IPS-18c (cell line): Measurements from ENCODE around the gene NRN1L.
"Not testable (repeated sequence)": the region's sequence is repeated elsewhere in the genome, so short reads cannot be mapped to it uniquely, and the experiment has no call there.

Experiments
- H3K4me3 ChIP-seq: 2 replicates; pipeline ENCODE4 v1.7.0; 2013; ENCODE audit warnings: low read depth, mild to moderate bottlenecking, low read length, moderate library complexity; ENCODE audit not compliant: insufficient read depth
- H3K9me3 ChIP-seq: one replicate; pipeline ENCODE4 v1.6.1; 2013; ENCODE audit warnings: mild to moderate bottlenecking, low read length, moderate library complexity; ENCODE audit not compliant: control insufficient read depth, insufficient read depth

Gene NRN1L

DNA sequence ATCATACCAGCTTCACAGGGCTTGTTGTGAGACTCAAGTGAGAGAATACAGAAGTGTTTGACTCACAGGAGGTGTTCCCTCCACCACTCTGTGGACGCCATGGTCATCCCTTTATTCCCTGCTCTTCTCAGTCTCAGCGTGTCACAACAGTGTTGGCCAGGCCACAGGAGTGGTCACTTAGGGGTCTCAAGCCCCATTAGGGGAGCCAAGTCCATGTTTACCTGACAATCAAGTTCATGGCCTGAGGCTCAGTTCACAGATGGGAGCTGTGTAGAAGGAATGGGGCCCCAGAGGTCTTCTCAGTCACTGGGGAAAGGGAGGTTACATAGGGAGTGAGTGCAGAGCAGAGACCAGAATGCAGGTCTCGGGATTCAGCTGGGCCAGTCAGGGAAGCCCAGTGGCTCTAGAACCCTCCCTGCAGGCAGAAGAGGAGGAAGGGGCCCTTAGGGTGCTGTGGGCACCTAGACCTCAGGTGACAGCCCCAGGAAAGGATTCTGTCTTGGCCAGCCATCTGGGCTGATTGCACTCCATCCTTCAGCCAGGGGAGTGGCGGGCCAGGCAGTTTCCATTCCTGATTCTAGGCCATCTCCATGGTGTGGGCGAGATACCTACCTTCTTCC, 27.6 kb upstream of the NRN1L start:
- no peaks in the 10 kb centered on the region for H3K9me3 ChIP-seq
- no peak overlapping the region; the same call in 1 of the 2 replicates for H3K4me3 ChIP-seq

DNA sequence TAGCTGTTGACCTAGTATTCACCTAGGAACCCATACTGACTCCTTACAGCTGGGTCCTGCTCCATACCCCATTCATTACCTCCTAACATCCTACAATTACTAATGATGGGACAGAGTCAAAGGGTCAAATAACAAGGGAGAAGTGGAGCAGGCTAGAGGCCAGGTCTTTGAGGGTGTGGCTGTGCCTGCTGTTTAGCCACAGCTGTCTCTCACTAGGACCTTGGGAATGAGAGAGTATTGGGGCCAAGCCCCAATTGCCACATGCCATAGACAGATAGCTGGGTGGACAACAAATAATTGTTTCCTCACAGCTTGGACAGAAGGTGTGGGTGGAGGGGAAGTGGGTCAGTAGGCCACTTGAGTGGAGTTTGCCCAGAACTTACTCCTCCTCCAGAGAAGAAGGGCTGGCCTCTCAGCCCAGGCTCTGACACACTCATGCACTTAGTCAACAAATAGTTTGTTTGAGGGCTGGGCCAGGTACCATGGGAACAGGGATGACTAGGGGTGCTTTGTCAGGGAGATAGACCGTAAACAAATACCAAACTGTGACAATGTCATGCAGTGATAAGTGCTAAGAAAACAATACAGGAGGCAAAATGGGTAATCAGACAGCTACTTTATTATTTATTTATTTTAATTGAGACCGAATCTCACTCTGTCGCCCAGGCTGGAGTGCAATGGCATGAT, 27.0 kb upstream of the NRN1L start:
- Histone ChIP-seq H3K4me3 (no peak overlapping the region; the same call in 1 of the 2 replicates), H3K9me3 (no peaks in the 10 kb centered on the region)

- no peaks in the 10 kb centered on the region for H3K9me3 ChIP-seq
- H3K4me3 ChIP-seq, result no peak overlapping the region
These were observed 26.2 kb upstream of the NRN1L start for GRCh38 chr16:67858500-67858899.

- H3K9me3 ChIP-seq, result no peaks in the 10 kb centered on the region
- no peak overlapping the region for H3K4me3 ChIP-seq
These were observed 23.9 kb upstream of the NRN1L start for GRCh38 chr16:67860589-67861398.

DNA sequence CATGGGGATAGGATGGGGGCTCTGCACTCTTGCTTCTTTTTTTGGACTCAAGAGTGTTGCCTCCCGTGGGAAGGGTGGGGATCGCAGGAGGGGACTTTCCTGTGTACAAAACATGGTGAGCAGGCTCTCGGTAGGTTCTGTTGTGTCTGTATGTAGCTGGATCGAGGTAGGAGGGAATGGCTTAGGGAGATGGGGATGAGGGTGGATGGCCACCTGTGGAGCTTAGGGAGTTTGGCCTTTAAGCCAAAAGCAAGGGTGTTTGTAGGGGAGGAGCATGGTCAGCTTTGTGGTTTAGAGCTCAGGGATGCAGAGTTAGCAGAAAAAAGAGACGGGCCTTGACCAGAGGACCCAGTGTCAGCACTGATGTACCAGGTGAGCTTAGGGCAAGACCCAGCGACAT, 22.8 kb upstream of the NRN1L start:
- Histone ChIP-seq H3K9me3 (no peaks in the 10 kb centered on the region), H3K4me3 (no peak overlapping the region)

DNA sequence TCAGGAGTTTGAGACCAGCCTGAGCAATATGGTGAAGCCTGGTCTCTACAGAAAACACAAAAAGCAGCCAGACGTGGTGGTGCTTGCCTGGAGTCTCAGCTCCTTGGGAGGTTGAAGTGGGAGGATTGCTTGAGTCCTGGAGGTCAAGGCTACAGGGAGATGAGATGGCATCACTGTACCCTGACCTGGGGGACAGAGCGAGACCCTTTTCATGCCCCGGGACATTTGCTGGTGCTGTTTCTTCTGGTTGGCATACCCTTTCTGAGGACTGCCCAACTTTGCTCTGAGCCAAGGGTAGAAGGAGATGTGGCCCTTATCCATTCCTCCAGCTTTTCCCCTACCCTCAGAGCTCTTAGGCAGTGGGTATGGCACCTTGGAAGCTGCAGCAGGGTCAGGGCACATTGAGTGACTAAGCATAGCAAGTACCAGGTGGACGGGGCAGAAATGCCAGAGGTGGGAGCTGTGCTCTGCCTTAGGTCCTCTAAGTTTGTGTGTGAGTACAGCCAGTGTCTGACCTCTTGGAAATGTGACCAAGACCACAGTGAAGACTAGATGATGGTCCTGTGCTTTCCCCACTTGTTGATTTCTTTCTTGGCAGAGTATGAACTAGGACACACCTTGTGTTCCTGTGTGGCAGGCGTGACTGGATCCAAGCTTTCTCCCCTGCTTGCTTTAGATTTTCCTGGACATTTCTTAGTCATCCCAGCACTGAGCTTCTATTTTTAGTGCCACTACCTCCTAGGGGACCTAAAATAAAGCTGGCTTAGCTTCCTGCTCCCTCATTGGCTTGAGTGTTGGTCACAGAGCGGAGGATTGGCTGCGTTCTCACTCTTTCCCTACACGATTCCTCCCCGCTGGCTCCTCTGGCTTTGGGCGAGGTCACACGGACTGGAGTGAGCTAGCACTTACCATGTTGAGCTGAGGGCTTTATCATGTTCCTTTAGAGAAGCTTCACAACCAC, 21.8 kb upstream of the NRN1L start:
- no peak overlapping the region for H3K4me3 ChIP-seq
- no peaks in the 10 kb centered on the region for H3K9me3 ChIP-seq

GRCh38 chr16:67864044-67864443, 20.6 kb upstream of the NRN1L start:
- H3K4me3 ChIP-seq, H3K9me3 ChIP-seq: not testable (repeated sequence)

DNA sequence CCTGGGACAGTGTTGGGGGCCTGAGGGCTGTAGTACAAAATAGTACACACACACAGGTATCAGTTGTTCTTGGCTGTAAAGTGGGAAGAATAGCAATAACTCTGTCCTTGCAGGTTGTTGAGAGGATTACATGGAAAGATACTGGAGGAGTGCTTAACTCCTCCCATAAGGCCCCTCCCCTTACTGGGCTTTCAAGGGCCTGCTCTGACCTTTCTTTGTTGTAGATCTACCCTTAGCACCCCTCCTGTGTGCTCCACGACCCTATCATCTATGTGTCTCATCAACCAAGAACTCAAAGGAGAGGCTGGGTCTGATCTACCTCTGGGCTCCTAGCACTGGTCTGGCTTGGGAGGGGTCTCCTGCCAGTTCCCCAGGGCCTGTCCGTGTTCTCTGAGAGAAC, 20.1 kb upstream of the NRN1L start:
- no peak overlapping the region for H3K4me3 ChIP-seq
- H3K9me3 ChIP-seq, result no peaks in the 10 kb centered on the region

DNA sequence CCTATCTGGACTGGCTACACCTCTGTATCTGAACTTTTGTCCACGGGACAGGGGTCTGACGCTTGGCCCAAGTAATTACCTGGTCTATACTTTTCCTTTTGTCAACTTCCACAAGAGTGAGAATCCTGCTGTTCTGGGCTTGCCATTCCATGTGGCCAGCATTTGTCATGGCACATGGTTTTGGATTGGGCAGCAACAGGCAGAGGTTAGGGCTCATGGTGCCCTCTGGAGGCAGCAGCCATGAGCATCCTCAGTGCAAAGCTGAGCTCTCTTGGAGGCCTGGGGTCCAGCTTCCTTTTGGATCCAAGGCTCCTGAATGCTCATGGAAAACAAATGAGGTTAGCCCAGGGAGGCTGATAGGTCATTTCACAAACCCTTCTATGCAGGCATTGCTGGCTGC, 19.4 kb upstream of the NRN1L start:
- no peak overlapping the region for H3K4me3 ChIP-seq
- no peaks in the 10 kb centered on the region for H3K9me3 ChIP-seq

DNA sequence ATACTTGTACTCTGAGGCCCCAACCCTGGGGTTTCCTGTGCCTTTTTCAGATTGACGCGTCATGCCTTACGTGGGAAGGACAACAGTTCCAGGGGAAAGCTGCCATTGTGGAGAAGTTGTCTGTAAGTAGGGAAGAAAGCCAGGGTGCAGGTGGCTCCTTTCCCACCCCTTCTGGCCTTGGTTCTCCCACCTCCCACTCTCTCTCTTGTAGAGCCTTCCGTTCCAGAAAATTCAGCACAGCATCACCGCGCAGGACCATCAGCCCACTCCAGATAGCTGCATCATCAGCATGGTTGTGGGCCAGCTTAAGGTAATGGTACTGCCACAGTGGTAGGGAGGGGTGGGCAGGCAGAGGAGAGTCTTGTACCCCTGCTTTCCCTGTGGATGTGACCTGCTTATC, 16.4 kb upstream of the NRN1L start:
- H3K4me3 ChIP-seq, result no peak overlapping the region
- no peaks in the 10 kb centered on the region for H3K9me3 ChIP-seq

DNA sequence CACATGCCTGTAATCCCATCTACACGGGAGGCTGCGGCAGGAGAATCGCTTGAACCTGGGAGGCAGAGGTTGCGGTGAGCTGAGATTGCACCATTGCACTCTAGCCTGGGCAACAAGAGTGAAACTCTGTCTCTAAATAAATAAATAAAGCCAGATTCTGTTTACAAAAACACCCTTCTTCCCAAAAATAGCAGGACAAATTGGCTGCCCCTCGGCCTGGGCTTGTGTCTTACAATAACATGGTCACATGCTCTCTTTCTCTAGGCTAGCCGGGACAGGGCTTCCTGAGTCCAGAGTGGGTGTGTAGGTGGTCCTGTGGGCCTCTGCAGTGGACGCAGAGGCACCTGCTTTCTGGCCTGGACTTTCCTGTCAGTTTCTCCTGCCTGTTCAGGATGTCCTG, 15.0 kb upstream of the NRN1L start:
- no peaks in the 10 kb centered on the region for H3K9me3 ChIP-seq
- no peak overlapping the region for H3K4me3 ChIP-seq

- no peaks in the 10 kb centered on the region for H3K9me3 ChIP-seq
- H3K4me3 ChIP-seq, result no peak overlapping the region
These were observed 13.4 kb upstream of the NRN1L start for GRCh38 chr16:67871256-67871655.

DNA sequence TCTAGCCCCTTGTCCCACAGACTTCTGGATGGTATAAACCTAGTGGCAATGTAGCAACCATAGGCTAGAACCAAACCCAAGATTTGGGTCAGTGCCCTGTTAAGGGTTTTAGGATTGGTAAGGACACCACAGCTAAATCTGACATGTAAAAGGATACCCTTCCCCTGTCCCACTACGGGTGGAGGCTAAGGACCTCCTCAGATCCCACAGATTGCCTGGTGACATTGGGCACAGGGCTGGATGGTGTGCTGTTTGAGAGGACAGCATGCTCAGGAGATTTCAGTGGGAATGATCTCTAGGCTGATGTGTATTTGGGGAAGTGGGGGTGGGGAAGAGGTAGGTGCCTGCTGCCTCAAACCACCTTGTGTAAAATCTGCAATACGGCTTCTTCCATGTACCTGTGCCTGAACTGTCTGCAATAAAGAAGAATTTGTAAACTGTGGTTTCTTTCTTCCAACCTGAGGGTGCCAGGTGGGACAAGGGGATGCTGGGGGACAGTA, 12.5 kb upstream of the NRN1L start:
- Histone ChIP-seq H3K4me3 (0 out of 2 replicates have a peak overlapping the region, but pooled peaks have one; percentile 91), H3K9me3 (no peaks in the 10 kb centered on the region)

DNA sequence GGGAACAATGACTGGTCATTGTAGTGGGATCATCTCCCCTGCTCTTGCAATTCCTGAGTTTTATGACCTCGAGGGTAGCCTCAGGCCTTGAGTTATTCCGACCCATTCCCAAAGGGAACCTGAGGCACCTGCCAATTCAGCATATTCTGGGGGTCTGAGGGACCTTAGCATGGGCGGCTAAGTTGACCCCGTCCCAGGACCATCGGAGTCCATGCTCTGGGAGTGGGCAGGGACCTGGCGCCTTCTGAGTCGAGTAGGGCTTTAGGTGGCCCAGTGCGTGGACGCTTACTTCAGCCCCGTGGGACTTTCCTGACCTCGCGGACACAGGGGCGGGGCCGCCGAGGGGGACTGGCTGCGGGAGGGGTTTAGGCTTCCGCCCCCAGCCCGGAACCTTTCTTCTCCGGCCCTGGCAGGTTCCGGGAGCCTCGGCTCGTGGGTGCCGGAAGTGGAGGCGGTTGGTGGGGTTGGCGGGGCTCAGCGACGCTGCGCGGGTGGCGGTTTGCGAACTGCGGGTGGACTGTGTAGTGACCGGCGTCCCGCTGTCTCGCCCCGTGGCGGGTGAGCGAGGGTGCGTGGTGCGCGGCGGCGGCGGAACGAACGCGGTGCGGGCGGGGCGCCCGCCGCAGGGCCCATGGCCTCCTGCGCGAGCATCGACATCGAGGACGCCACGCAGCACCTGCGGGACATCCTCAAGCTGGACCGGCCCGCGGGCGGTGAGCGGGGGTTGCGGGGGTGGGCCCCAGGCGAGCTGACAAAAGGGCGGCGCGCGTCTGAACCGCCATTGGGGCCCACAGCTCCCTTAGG, 11.9 kb upstream of the NRN1L start, which contains the start of gene EDC4:
Gene EDC4, plus strand, starts transcription at position 422 of the 804 bp plus-strand sequence. Its CDS starts 210 bp downstream, at position 632.
- H3K9me3 ChIP-seq, result no peaks in the 10 kb centered on the region
- H3K4me3 ChIP-seq, result peak within 1 kb of the TSS; percentile 91

DNA sequence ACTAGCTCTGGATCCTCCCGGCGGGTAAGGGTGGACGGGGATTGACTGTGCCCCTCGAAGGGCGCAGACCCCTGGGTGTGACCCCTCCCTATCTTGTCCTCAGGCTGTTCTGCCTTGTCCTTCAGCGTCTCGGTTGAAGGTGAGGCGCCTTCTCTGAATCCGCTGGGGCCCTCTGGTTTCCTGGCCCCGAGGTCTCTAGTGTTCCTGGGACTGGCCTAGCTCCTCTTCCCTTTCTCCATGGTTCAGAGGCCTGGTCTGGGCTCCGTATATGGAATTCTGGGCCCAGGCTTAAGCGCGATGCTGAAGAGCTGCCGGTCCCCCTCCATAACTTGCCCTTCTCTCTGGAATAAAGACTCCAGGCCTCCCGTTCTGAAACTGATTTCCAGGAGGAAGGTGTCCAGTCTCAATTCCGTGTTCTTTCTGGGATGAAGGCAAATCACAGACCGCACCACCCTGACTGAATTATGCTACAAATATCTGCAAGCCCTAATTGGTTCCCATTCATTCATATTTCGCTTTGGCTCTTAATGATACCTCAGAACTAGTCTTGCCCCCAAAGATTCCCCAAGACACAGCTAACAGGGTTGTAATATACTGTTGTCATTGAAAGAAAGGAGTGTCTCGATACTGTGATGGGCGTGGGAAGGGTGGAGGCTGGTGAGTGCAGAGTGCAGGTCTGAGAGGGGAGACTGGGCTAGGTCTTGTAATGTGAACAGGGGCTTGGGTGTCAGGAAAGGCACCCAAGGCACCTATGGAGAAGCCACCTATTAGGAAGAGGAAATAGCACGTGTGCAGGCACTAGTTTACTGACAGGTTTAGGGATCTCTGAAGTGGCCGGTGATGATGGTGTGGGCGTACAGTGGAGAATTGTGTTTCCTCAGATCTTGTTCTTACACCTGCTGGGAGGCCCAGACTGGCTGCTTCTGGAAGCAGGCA, 11.0 kb upstream of the NRN1L start:
- H3K4me3 ChIP-seq, result peak overlapping the region; percentile 91
- H3K9me3 ChIP-seq, result no peaks in the 10 kb centered on the region
